ENCODE data around the gene MAST4.

GRCh38 chr5:67208403-67208802 is 612.2 kb downstream of the MAST4 start:
- TF ChIP-seq POLR2A (IDR thresholded peaks at IDR 0.05; ENCODE audit: low read depth, low read length): no peak
- no peak for TF ChIP-seq POLR2AphosphoS5 (IDR thresholded peaks at IDR 0.05; ENCODE audit: low read depth, low read length)
- TF ChIP-seq POU2F2 (IDR thresholded peaks at IDR 0.05; ENCODE audit: low read depth, low read length): no peak

Measured in GM12891 (cell line).